Adrenal gland (tissue), 5 donors: ENCODE data around the gene PNMA5.

Experiments used
- POLR2A ChIP-seq, 2 donors: fragments of 450-650 bp; IDR thresholded peaks; one replicate each; pipeline ENCODE4 v1.6.1; 2017; ENCODE audit warnings: antibody characterized with exemption in 2 of 2, mild to moderate bottlenecking in 2 of 2, moderate library complexity in 1 of 2
- TF ChIP-seq, protein P1 (sequence below), 6 experiments: fragments of 450-650 bp in 4 of 6; fragments of 200-600 bp in 2 of 6; sonication (generic) in 1 of 6; IDR thresholded peaks; 1 replicate in 5 of 6; 2 replicates in 1 of 6; pipeline versions ENCODE4 v1.5.1 to v1.8.0; 2016 to 2021; ENCODE audit warnings: antibody characterized with exemption in 6 of 6, mild to moderate bottlenecking in 2 of 6, moderate library complexity in 1 of 6
- donor health status: DM: no; HTN: no; CAD: no.

DNA sequence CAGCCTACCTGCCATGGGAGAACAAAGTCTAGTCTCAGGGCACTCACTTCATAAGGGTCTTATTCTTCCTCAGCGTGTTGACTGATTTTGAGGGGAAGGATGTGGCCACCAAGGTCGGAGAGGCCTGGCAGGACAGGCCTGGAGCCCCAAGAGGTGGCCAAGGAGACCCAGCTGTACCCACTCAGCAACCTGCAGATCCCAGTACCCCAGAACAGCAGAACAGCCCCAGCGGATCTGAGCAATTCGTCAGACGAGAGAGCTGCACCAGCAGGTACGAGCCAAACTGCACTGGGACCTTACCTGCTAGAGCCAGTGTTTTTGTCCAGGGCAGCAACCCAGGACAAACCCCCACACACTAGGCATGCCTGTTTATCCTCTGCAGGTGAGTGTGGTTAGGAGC lies 34.3 kb downstream of the PNMA5 start:
- TF ChIP-seq, protein P1, sequence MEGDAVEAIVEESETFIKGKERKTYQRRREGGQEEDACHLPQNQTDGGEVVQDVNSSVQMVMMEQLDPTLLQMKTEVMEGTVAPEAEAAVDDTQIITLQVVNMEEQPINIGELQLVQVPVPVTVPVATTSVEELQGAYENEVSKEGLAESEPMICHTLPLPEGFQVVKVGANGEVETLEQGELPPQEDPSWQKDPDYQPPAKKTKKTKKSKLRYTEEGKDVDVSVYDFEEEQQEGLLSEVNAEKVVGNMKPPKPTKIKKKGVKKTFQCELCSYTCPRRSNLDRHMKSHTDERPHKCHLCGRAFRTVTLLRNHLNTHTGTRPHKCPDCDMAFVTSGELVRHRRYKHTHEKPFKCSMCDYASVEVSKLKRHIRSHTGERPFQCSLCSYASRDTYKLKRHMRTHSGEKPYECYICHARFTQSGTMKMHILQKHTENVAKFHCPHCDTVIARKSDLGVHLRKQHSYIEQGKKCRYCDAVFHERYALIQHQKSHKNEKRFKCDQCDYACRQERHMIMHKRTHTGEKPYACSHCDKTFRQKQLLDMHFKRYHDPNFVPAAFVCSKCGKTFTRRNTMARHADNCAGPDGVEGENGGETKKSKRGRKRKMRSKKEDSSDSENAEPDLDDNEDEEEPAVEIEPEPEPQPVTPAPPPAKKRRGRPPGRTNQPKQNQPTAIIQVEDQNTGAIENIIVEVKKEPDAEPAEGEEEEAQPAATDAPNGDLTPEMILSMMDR (IDR thresholded peaks at IDR 0.05), result no peak
- TF ChIP-seq POLR2A (IDR thresholded peaks at IDR 0.05), result no peak
